ENCODE measurements around the gene HSD17B13. TPM values are rescaled to one million over a fixed set of nuclear protein-coding genes. Genes with fewer than 3 reads are reported as not detected.

The HSD17B13 gene, protein sequence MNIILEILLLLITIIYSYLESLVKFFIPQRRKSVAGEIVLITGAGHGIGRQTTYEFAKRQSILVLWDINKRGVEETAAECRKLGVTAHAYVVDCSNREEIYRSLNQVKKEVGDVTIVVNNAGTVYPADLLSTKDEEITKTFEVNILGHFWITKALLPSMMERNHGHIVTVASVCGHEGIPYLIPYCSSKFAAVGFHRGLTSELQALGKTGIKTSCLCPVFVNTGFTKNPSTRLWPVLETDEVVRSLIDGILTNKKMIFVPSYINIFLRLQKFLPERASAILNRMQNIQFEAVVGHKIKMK
- 0.60 TPM in 1 of 2 replicates, not detected in the other for total RNA-seq

DNA sequence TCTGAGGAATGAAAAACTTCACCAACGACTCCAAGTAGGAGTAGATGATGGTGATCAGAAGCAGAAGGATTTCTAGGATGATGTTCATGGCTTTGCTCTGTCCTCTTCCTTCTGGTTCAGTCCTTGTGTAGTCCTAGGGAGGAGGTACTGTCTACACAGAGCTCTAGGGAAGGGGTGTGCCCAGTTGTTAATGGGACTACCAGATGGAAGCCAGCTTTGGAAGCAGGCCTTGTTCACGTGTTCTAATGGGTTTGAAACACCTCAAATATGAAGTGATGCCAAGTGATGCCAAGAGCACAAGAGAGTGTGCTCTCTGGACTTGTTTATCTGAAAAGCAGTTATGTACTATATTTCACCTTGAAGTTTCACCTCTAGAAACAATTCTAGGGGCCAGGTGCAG, at the start of gene HSD17B13:
HSD17B13 (minus strand) TSS at position 129 of the 400 bp plus-strand sequence; CDS start at position 88, 41 bp downstream.

Other genes starting within 250 kb of the HSD17B13 start
- 3.0 and 5.3 TPM in 2 replicates for gene KLHL8, start 102.3 kb downstream of the HSD17B13 start, total RNA-seq
- 31.8 and 43.9 TPM in 2 replicates for gene HSD17B11, start 68.3 kb upstream of the HSD17B13 start, total RNA-seq
- 21.5 and 30.7 TPM in 2 replicates for gene NUDT9, start 99.7 kb upstream of the HSD17B13 start, total RNA-seq
- gene SPARCL1, start 206.5 kb upstream of the HSD17B13 start, total RNA-seq: 7.5 and 370 TPM in 2 replicates